ENCODE results near the gene GATAD2A.
A peak's percentile ranks its signal among the peaks of the same experiment; 100 is the strongest.
"Not testable (repeated sequence)": the region's sequence is repeated elsewhere in the genome, so short reads cannot be mapped to it uniquely, and the experiment has no call there.

The GATAD2A gene

DNA sequence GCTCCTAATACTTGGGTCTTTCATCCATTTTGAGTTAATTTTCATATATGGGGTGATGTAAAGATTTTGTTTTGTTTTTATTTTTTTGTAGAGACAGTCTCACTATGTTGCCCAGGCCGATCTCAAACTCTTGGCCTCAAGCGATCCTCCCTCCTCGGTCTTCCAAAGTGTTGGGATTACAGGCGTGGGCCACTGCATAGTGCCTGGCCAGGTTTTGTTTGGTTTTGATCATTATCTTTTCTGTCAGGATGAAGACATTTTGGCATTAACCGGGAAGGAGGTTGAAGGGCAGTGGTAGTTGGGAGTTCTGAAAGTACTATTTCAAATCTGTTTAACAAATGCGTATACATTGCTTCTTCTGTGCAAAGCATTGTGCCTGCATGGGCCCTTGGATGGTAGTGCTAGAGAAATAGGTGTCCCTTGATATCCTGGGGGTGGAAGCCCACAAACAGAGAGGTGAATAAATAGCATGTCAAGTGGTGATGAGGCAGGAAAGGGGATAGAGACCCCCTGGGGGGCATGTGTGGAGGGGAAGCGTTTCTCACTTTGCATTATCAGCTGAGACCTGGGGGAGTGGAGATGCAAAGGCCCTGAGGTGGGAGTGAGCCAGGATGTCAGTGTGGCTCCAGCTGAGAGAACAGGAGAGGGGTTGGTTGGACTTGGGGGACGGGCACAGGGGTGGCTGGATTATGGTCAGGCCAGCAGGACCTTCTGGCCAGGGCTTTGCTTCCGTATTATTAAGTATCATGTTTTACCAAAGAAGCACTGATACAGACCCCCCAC lies 41.4 kb downstream of the GATAD2A start:
- DNase-seq, result no peak

DNA sequence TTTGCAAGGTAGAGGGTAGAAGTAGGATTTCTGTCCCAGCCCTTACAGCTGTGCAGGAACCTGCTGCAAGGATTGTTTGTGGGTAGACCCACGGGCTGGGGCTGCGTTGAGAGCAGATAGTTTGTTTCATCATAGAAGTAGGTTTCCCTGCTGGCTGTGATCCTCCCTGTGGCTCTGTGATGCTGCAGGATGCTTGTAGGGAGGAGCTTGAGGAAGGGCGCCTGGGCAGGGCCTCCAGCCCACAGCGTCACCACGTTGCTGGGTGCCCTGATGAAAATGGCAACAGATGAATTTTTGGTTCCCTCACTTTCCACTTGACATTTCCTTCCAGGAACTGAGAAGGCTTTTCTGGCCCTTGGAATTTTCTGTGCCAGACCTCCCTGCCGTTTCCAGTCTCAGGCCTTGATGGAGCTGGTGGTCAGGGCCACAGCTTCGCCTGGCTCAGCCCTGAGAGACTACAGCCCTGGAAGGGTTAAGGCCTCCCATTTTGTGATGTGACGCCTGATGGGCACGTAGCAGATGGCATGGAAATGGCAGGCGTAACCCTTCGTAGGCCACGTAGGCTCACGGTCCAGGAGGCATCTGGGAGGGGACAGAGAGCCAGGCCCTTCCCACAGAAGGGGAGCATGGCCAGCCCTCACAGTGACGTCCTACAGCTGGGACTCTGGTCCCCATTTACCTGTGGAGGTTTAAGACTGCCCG lies 42.2 kb downstream of the GATAD2A start:
- no peak for DNase-seq

DNA sequence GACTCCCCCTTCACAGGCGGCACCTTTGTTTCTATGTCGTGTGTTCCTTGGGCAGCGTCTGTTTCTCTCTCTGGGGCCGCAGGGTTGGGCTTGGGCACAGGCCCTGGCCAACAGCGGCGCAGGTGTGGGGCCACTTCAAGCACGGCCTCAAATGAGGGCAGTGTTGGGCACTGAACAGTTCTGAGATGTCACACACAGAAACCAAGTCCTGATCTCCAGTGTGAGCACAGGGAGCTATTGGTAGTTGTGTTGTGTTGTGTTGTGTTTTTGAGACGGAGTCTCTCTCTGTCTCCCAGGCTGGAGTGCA lies 42.7 kb downstream of the GATAD2A start:
- no peak for DNase-seq

DNA sequence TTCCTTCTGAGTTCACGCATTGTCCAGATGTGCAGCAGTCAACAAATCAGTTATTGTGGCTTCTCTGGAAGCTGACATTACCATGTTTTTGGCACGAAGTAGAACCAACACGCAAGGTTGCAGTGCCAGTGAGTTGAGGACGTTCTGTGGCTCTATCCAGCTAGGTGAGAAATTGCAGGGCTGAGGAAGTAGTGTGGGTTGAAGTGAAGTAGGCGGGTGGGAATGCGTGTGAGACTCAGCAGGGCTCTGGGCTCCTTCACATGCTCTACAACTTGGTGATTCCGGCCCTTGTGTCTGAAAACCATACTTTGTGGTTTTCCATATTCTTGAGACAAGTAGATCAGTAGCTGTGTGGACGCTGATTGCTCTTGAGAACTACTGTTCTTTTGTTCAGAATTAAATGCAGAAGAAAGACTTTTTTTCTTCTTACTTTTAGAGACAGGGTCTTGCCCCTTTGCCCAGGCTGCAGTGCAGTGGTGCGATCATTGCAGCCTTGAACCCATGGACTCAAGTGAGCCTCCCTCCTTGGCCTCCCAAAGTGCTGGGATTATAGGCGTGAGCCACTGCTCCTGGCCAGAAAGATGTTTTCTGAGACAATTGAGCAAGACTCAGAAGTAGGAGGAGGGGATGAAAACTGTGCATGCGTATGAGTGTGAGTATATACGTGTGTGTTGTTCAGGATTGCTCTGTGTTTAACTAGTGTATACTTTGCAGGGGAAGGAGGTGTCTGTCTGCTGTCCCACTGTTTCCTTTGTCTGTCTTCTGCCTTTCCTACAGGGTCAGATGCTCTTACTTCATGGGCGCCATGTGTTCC lies 46.2 kb downstream of the GATAD2A start:
- no peak for DNase-seq

DNA sequence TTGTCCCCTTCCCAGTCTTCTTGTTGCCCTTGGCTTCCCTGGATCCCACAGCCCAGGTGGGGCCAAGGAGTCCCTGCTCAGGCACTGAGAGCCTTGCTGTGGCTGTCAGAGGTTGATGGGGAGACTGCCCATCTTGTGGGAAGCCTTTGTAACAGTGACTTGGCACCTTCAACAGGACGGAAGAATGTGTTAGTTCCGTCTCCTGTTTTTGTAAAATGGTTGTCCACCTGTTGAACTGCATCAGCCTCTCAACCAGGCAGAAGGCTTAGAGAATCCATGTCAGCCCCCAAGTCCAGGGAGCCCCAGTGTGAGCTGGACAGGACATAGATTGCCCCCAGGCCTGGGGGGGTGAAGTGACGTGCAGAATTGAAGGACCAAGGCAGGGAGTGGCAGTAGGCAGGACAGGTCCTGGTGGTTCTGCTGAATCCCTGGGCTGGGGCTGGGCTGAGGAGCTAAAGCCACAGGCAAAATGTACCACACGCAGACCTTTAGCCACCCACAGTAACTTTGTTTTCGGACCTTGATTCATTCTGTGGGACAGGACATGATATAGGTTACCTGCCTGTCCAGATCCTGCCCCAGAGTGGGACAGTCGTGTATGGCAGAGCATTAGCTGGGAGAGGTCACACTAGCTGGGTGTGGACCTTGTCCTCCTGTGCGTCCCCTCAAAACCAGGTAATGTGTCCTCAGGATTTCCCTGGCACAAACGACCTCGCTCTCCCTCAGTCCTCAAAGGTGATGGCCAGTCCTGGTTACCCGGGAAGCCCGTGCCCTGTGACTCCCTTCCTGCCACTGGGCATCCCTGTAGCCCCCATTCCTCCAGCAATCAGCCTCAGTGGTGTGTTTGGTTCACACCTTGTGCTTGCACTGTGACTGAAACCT lies 47.0 kb downstream of the GATAD2A start:
- no peak for DNase-seq

DNA sequence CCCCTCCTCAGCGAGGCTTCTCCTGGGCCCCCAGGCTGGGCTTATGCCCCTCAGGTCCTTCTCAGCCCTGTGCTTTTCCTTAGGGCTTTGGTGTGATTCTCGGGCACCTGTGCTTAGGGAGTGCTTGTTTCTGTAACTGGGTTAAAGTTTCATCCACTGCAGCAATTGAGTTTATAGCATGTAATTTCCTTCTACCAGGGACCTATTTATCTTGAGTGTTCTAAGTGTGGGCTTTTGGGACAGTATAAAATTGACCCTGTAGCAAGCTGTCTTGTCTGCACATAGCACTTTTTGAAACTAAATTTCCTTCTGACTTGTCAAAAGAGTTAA lies 47.6 kb downstream of the GATAD2A start:
- DNase-seq, result no peak

DNA sequence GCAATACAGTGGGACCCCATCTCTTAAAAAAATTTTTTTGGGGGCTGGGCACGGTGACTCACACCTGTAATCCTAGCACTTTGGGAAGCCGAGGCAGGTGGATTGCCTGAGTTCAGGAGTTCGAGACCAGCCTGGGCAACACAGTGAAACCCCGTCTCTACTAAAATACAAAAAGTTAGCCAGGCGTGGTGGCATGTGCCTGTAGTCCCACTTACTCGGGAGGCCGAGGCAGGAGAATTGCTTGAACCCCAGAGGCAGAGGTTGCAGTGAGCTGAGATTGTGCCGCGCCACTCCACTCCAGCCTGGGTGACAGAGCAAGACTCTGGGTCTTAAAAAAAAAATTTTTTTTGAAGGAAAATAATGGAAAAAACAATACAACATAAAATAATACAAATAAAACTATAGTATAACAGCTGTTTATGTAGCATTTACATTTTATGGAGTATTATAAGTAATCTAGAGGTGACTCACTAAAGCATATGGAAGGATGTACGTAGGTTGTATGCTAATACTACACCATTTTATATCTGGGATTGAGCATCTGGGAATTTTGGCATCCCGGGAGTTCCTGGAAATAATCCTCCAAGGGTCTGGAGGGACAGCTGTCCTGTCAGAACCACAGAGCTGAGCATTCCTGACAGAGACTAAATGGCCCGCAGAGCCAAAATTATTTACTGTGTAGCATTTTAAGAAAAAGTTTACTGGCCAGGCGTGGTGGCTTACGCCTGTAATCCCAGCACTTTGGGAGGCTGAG lies 49.9 kb downstream of the GATAD2A start:
- DNase-seq, result not testable (repeated sequence)

DNA sequence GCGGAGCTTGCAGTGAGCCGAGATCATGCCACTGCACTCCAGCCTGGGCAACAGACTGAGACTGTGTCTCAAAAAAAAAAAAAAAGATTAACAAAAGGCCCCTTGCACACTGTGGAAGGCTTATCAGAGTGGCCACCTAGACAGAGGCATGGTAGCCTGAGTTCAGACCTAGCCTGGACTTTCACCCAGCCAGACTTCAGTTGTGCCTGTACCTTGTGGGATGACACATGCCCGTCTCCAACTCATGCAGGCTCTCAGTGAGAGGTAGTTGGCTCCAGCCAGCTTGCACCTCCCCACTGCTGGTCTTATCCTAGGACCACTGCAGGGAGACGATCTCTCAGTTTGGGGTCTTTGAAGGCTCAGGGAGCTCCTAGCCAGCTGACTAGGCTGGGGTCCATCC lies 52.2 kb downstream of the GATAD2A start:
- no peak for DNase-seq

DNA sequence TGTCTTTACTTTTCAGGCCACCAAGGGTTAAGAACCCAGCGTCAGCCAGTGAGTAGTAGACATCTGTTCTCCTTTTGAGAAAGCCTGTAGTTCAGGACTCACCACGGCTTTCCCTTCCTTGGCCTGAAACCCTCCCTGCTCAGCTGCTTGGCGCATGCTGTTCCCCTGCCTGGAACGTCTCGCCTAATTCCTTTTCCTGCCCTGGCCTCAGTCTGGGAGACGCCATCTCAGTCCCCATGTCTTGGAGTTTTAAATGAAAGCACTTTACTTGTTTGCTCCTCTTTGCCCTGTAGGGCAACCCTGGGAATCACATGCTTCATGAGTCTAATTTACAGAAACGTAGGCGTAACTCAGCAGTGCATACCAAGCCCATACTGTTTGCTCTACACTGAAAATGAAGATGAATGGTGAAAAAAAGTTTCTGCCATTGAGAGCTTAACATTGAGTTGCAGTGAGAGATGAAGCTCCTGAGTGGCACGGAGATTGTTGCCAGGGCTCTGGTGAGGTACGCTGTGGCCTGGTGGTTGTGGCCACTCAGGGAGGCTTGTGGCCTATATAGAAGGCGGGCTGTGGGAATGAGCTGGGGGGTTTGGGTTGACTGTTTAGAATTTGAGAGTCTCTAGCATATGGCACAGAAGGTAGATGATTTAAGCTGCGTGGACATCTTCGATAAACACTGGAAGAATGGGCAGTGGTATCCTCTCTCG lies 52.8 kb downstream of the GATAD2A start:
- DNase-seq, result no peak

DNA sequence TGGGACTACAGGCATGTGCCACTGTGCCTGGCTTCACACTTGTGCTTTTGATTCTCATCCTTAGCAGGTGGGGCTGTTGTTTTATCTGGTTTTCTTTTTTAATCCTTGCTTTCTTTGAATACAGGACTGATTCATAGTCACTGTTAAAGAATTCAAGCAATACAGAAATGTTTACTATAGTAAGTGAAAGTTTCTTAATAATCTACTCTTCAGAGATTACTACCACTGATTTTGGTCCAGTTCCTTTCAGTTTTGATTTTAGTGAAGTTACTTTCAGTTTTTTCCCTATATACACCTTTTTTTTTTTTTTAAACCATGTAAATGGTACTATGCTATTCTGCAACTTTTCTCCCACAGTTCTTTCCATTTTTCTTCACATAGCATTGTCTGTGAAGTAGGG lies 53.6 kb downstream of the GATAD2A start:
- no peak for DNase-seq

DNA sequence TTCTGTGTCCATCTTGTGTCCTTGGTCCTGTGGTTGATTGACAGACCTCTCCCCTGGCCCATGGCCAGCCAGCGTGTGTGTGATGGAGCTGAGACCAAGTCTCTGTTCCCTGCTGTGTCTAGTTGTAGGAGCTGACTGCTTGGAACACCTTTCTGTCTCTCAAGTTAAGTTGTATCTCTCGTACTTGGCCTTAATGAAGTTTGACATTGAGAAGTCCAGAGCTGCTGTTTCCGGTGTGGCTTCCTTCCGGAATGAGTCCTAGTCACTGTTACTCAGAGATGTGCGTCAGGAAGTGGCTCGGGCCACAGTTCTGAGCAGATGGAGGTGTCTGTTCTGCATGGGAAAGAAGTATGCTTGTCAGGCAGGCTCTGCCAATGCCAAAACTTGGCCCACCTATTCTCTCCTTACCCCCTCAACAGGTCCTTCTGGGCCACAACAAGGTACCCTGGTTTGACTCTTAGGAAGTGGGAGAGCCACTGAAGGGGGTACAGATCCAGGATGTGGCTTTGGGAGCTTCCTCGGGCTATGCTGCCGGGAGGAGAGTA lies 54.3 kb downstream of the GATAD2A start:
- DNase-seq, result no peak

DNA sequence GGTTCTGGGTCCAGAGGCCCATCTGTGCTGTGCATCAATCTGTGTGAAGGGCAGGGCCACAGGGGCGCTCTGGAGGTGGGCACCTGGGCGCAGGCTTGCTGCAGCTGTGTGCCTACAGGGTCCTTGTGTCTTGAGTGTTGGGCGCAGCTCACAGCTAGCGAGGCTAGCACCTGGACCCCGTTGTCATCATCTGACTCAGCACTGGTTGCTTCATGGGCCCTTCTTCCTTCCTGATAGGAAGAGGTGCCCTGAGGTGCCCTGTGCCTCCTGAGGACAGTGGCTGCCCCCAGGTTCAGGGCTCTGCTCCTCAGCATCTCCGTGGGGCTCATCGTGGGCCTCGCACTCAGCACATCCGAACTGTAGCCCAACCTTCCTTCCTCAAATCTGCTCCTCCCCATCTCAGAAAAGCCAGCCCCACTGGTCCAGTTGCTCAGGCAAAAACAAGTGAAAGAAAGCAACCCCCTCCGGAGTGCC lies 54.8 kb downstream of the GATAD2A start:
- no peak for DNase-seq

DNA sequence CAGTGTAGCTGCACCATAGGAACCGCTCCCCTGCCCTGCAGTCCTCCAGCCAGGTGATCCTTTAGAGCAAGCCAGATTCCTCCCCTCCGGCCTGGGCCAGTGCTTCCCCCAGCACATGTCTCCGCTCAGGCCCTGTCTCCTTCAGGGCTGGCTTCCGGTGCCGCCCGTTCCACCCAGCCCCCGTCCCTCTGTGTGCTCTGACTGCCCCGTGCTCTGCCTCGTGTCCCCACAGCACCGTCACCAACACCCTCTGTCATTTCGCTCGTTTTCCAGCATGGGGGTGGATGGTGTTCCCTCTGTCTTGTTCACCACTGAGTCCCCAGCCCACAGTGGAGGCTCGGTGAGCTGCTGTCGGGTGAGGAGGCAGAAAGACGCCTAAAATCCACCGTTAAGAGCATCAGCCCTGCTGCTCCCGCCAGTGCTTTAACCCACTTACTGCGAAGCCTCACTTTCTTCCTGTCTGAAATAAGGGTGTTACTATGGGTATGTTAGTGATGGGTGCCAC lies 55.3 kb downstream of the GATAD2A start:
- peak; percentile 54 for DNase-seq

DNA sequence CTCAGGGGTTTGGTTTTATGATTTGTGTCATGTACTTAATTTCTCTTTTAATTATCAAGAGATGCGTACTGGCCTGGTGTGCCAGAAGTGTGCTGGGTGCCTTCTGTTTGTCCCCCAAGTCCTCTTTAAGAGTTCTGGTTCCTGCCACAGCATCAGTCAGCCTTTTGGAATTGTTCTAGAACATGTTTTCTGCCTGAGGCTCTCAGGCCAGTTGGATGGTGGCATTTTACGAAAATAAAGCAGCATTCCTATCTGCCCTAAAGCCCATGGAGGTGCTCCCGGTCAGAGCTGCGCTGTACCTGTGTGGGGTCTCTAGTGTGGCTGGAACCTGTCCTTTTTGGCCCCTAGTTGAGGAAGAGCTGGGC lies 55.8 kb downstream of the GATAD2A start:
- no peak for DNase-seq

DNA sequence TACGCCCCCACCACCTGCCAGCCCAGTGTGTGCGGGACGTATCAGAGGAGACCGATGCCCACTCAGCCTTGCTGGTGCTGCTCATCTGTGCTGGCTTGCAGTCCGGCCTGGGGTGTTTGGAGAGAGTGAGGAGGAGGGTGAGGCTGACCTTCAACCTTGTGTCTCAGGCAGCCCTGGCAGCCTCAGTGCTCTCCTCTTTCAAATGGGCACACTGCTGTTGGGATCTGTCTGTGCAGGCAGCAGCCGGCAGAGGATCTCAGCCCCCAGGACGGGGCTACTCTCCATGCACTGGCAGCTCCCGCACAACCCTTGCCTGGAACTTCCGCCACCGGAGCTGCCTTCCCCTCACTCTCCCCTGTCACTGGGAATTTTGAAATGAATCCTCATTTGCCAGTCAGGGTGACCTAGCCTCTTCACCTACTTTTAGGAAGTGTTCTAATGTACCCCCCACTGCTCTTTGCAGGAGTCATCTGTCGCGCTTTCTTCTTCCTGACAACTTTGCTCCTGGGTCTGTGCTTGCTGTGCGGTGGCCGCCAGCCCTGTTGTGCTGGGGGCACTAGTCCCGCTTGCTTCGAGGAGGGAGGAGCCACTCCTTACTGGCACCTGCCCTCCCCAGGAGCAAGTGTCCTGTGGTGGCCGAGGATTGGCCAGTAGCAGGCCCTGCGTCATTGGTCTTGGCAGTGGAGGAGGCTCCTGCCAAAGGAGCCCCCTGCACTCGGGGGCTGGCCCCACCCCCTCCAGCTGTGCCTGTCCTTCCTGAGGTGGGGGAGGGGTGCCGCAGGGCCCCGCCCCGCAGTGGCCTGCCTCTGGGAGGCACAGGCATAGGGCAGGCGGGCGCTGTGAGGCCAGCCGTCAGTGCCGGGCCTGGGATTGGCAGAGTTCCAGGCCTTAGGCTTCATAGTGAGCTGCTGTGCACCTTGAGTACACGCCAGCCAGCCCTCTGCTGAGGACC lies 56.5 kb downstream of the GATAD2A start:
- peak; percentile 81 for DNase-seq

DNA sequence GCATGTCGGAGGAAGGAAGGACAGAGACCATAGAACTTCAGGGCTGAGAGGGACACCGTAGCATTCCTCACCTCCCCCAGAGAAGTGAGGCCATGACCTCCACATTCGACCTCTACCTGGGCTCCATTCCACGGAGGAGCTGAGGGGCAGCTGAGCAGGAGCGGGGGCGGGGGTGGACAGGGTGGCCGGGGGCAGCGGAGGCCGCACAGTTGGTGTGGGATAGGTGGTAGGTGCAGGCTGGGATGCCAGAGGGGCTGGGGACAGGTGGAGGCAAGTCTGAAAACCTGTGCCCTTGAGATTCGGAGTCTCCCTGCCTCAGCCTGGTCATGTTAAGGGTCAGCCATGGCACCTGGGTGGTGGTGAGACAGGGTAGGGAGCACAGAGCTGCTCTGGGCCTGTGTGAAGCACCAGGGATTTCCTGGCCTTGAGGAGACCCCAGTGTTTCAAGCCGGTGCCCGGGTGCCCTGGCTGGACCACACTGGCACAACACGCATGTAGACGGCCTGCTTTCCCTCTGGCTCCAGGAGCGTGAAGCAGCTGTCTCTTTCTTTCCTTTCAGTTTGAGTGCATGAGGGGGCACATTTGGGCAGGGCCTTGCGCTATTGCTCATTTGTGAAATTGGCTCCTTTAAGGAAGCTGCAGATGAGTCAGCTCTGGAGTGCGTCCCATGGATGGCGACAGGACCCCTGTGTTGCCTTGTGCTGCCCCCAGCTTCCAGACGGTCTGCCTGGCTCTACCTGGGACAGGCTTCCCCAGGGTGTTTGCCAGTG lies 58.1 kb downstream of the GATAD2A start:
- peak; percentile 44 for DNase-seq

DNA sequence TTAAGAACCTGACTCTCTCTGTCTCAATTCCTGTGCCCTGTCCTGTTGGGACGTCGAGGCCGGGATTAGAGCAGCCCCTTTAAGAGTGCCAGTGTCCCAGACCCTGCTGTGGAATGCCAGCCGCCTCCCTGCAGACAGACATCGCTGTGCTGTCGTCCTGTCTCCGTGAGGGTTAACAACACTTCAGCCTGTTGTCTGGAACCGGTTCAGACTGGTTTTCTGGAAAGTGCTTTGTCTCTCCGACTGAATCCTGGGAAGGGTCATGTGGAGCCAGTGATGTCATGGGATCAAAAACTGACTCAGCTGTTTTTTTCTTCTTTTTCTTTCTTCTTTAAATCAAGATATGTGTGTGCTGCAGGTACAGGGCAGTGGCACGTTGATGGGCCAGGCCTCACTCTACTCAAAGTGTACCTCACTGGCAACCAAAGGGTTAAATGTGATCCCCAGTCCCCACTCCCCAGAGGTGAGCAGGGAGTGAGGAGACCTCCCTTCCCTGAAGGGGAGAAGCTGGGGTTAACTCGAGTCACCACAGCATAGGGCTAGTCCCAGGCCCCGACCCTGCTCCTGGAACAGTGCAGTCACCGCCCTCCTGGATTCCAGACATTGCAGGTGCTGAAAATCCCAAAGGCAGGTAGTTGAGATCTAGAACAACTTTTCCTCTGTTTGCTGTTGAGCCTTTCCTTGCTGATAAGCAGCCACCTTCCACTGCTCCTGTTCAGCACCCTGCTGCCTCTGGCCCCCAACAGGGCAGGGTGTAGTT lies 59.0 kb downstream of the GATAD2A start:
- peak; percentile 51 for DNase-seq
